IMR-90 (cell line): ENCODE data around the gene FAM20C. TPM values are rescaled to one million over a fixed set of nuclear protein-coding genes. Genes with fewer than 3 reads are reported as not detected.
A peak's percentile ranks its signal among the peaks of the same experiment; 100 is the strongest.

Experiments used
- ATAC-seq: fragments of 200-7000 bp; cut with Tn5 transposase; 2 replicates; pipeline ENCODE4 v1.9.1; 2020; ENCODE audit warnings: low read depth, mild to moderate bottlenecking, moderate library complexity
- BruUV-seq: library from RNA; stranded (reverse); fragments of 400-500 nt; replicated peaks from 2 replicates; lab custom pipeline; 2021; lab: Mats Ljungman, UMichigan
- CTCF ChIA-PET: fragments of 300-600 bp; formaldehyde crosslinking; extraction: SDS; loops from one replicate; lab custom pipeline; 2021; ENCODE audit warnings: antibody characterized with exemption; lab: Yijun Ruan, JAX
- POLR2A ChIA-PET: fragments of 300-600 bp; sonication (Branson Sonifier 250); formaldehyde crosslinking; loops from one replicate; lab custom pipeline; 2022; ENCODE audit warnings: antibody characterized with exemption; ENCODE audit not compliant: unreplicated experiment; lab: Charles Lee
- DNase-seq: peaks from one replicate; pipeline ENCODE4 v3.0.0; 2013
- H2AFZ ChIP-seq: replicated peaks from 2 replicates; pipeline ENCODE3; 2013; ENCODE audit warnings: low read length, mild to moderate bottlenecking; ENCODE audit not compliant: poor library complexity
- H2AK5ac ChIP-seq: 2 replicates; pipeline ENCODE4 v1.6.1; 2013; ENCODE audit warnings: low read depth, low read length, inconsistent platforms
- H2AK9ac ChIP-seq: replicated peaks from 2 replicates; pipeline ENCODE3; 2013; ENCODE audit warnings: mild to moderate bottlenecking, low read depth, low read length, moderate library complexity; ENCODE audit not compliant: poor library complexity
- H2BK120ac ChIP-seq: 2 replicates; pipeline ENCODE4 v1.6.1; 2013; ENCODE audit warnings: low read depth, low read length, inconsistent platforms
- H2BK15ac ChIP-seq: 3 replicates; pipeline ENCODE4 v1.6.1; 2013; ENCODE audit warnings: low read depth, low read length, inconsistent platforms
- H2BK20ac ChIP-seq: 2 replicates; pipeline ENCODE4 v1.6.1; 2013; ENCODE audit warnings: low read depth, mild to moderate bottlenecking, inconsistent platforms, low read length, moderate library complexity
- H2BK5ac ChIP-seq: 2 replicates; pipeline ENCODE4 v1.6.1; 2013; ENCODE audit warnings: mild to moderate bottlenecking, low read depth, low read length, inconsistent platforms; ENCODE audit not compliant: poor library complexity, severe bottlenecking
- H3K14ac ChIP-seq: replicated peaks from 2 replicates; pipeline ENCODE4 v1.6.1; 2013; ENCODE audit warnings: low read depth, low read length, inconsistent platforms
- H3K18ac ChIP-seq: 2 replicates; pipeline ENCODE4 v1.6.1; 2013; ENCODE audit warnings: low read depth, low read length, control low read depth
- H3K23ac ChIP-seq: 2 replicates; pipeline ENCODE4 v1.6.1; 2013; ENCODE audit warnings: low read depth, low read length, inconsistent platforms
- H3K27ac ChIP-seq: 2 replicates; pipeline ENCODE4 v1.5.1; 2013; ENCODE audit warnings: mild to moderate bottlenecking, control low read depth, low read length; ENCODE audit not compliant: insufficient read depth
- H3K27me3 ChIP-seq: 2 replicates; pipeline ENCODE4 v1.6.1; 2013; ENCODE audit warnings: low read length; ENCODE audit not compliant: control insufficient read depth, insufficient read depth
- H3K36me3 ChIP-seq: 2 replicates; pipeline ENCODE4 v1.6.1; 2013; ENCODE audit warnings: low read length, mixed read lengths; ENCODE audit not compliant: control insufficient read depth, insufficient read depth
- H3K4ac ChIP-seq: 2 replicates; pipeline ENCODE4 v1.6.1; 2013; ENCODE audit warnings: low read depth, low read length, inconsistent platforms
- H3K4me1 ChIP-seq: 2 replicates; pipeline ENCODE4 v1.6.1; 2013; ENCODE audit warnings: low read length, mixed read lengths; ENCODE audit not compliant: control insufficient read depth, insufficient read depth
- H3K4me2 ChIP-seq: 2 replicates; pipeline ENCODE4 v1.6.1; 2013; ENCODE audit warnings: low read depth, mild to moderate bottlenecking, control low read depth, low read length, moderate library complexity
- H3K4me3 ChIP-seq: 2 replicates; pipeline ENCODE4 v1.5.1; 2013; ENCODE audit warnings: low read depth, mild to moderate bottlenecking, control low read depth, low read length, moderate library complexity; ENCODE audit not compliant: insufficient read depth
- H3K56ac ChIP-seq: 2 replicates; pipeline ENCODE4 v1.6.1; 2013; ENCODE audit warnings: low read length, inconsistent platforms; ENCODE audit not compliant: insufficient read depth; ENCODE audit errors: extremely low read depth
- H3K79me1 ChIP-seq, 2 experiments: 2 replicates each; pipeline ENCODE4 v1.6.1; 2013; ENCODE audit warnings: low read length in 2 of 2, inconsistent platforms in 1 of 2, low read depth in 1 of 2
- H3K9ac ChIP-seq: 2 replicates; pipeline ENCODE4 v1.6.1; 2013; ENCODE audit warnings: low read depth, low read length, control low read depth
- H3K9me1 ChIP-seq: 2 replicates; pipeline ENCODE4 v1.6.1; 2013; ENCODE audit warnings: low read length, inconsistent platforms; ENCODE audit not compliant: insufficient read depth
- H3K9me3 ChIP-seq: 2 replicates; pipeline ENCODE4 v1.6.1; 2013; ENCODE audit warnings: low read length; ENCODE audit not compliant: control insufficient read depth, insufficient read depth
- H4K20me1 ChIP-seq: 2 replicates; pipeline ENCODE4 v1.6.1; 2013; ENCODE audit warnings: low read length, inconsistent platforms; ENCODE audit not compliant: insufficient read depth
- H4K5ac ChIP-seq: 2 replicates; pipeline ENCODE4 v1.6.1; 2013; ENCODE audit warnings: mild to moderate bottlenecking, low read depth, low read length, control low read depth
- H4K8ac ChIP-seq, 2 experiments: 2 replicates each; pipeline ENCODE4 v1.6.1; 2013; ENCODE audit warnings: low read depth in 2 of 2, low read length in 2 of 2, control low read depth in 1 of 2, inconsistent platforms in 1 of 2
- H4K91ac ChIP-seq: 2 replicates; pipeline ENCODE4 v1.6.1; 2013; ENCODE audit warnings: low read depth, low read length, inconsistent platforms; ENCODE audit not compliant: insufficient read depth
- BHLHE40 ChIP-seq: fragments of 150-350 bp; IDR thresholded peaks from 2 replicates; pipeline ENCODE4 v1.6.1; 2016; ENCODE audit warnings: mild to moderate bottlenecking, low read depth, low read length
- CEBPB ChIP-seq: IDR thresholded peaks from 2 replicates; pipeline ENCODE4 v1.6.1; 2012; ENCODE audit warnings: low read depth, low read length, improper control_type of control experiment
- POLR2A ChIP-seq: IDR thresholded peaks from 2 replicates; pipeline ENCODE4 v1.6.1; 2012; ENCODE audit warnings: mild to moderate bottlenecking, low read depth, low read length
- SMC3 ChIP-seq: fragments of 150-350 bp; IDR thresholded peaks from 2 replicates; pipeline ENCODE4 v1.6.1; 2016; ENCODE audit warnings: low read depth, mild to moderate bottlenecking, antibody characterized with exemption, low read length, moderate library complexity
- WGBS, 2 experiments: methylation state at CpG; one replicate each; pipeline versions ENCODE4 v1.1.5 to v1.1.7; 2013; ENCODE audit warnings: missing lambda C conversion rate in 2 of 2; ENCODE audit not compliant: insufficient read length in 1 of 2; ENCODE audit errors: extremely low coverage in 2 of 2; 5-methylcytosine and 5-hydroxymethylcytosine counted together
- dilution Hi-C: fragments of 300-500 bp; cut with HindIII; formaldehyde crosslinking; loops from one replicate; pipeline ENCODE4 v1.14.3; 2018; ENCODE audit warnings: low sequenced_read_pairs; ENCODE audit not compliant: unreplicated experiment
- in situ Hi-C: fragments of 300-500 bp; cut with MboI; formaldehyde crosslinking; loops from 3 replicates; pipeline ENCODE4 v1.14.3; 2019; ENCODE audit warnings: low sequenced_read_pairs, inconsistent platforms, mixed read lengths
- intact Hi-C: fragments of 100-400 bp; cut with micrococcal nuclease; formaldehyde crosslinking; loops from 2 replicates; pipeline ENCODE4 v1.10.0; 2022
- polyA plus RNA-seq, 3 experiments: library from polyadenylated mRNA; depleted of rRNA; stranded (reverse); fragments of >200 nt; gene quantifications; 2 replicates each; pipeline ENCODE4 v1.2.3, GENCODE V29; 2012; ENCODE audit warnings: low replicate concordance in 1 of 3
- total RNA-seq: library from RNA; depleted of rRNA; stranded (reverse); fragments of >200 nt; gene quantifications from 2 replicates; pipeline ENCODE4 v1.2.3, GENCODE V29; 2012
- TF ChIP-seq, protein P1 (sequence below): fragments of 150-350 bp; IDR thresholded peaks from 2 replicates; pipeline ENCODE4 v1.6.1; 2016; ENCODE audit warnings: low read depth, mild to moderate bottlenecking, low read length, moderate library complexity, borderline replicate concordance

Gene FAM20C
- total and polyA plus RNA-seq, 2 of the 4 experiments (the other 2 are of a cell fraction): 7.7 to 36.6 TPM

DNA sequence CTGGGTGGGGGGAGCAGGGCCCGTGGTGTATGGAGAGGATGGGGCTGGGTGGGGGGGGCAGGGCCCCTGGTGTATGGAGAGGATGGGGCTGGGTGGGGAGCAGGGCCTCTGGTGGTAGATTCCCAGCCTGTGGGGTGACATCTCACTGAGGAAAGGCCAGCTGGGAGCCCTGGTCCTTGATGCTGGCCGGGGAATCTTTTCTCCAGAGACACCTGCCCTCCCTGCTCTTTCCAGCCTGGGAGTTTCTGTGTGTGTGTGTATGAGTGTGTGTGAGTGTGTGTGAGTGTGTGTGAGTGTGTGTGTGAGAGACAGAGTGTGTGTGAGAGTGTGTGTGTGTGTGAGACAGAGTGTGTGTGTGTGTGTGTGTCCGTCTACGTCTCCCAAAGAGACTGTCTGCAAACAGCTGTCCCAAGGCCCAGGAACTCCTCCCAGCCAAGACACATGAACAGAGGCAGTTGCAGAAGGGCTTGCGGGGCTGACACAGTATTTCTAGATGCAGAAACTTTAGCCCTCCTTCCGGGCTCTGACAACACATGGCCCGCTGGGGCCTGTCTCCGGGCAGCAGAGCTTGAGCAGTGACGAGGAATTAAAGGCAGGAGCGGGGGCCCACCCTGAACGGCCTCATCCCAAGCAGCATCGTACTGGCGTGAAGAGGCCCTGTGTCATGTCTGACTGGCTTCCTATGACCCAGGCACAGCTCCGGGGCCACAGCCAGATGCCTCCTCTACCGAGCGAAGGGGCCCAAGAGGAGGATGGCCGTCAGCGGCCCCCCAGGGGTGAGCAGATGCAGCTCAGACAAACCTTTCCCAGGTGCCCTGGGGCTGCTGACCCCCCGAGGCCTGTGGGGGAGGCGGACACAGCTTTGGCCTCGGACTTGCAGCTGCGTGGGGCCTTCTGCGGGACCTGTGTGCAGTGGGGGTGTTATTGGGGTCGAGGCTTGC, 24.3 kb downstream of the FAM20C start:
- H2AFZ ChIP-seq: no peak overlapping the region
- peak overlapping the region; percentile 35; the same call in 1 of the 2 replicates for H2AK5ac ChIP-seq
- dilution Hi-C loops: no loop called here
- H2BK5ac ChIP-seq: peak overlapping the region; percentile 80
- peaks cover 45% of the 10 kb centered on the region for H4K20me1 ChIP-seq
- H3K4ac ChIP-seq: peak overlapping the region; percentile 43; the same call in 1 of the 2 replicates
- no peak overlapping the region for H2BK15ac ChIP-seq
- no peak overlapping the region for H3K56ac ChIP-seq
- peaks cover 11% of the 10 kb centered on the region for H3K4me1 ChIP-seq
- no TSS peak for BruUV-seq
- no peaks in the 10 kb centered on the region for H3K27me3 ChIP-seq
- H2BK120ac ChIP-seq: peak overlapping the region; percentile 32; the same call in 1 of the 2 replicates
- H3K9ac ChIP-seq: no peak overlapping the region
- peak overlapping the region; percentile 32; the same call in 1 of the 2 replicates for H4K91ac ChIP-seq
- H3K14ac ChIP-seq: no peak overlapping the region; the same call in 1 of the 2 replicates
- peaks cover 25 to 59% of the 10 kb centered on the region in 2 experiments for H3K79me1 ChIP-seq
- POLR2A ChIA-PET: no interaction called here
- H3K36me3 ChIP-seq: peaks cover 68% of the 10 kb centered on the region
- in situ Hi-C loops: no loop called here
- ATAC-seq (peak; percentile 10; the same call in 1 of the 2 replicates), DNase-seq (no peak)
- no peak overlapping the region for H2AK9ac ChIP-seq
- peaks cover 23% of the 10 kb centered on the region for H3K9me1 ChIP-seq
- H3K4me2 ChIP-seq: no peak overlapping the region
- intact Hi-C loops: no loop called here
- H4K8ac ChIP-seq: peak overlapping the region in 1 of 2 experiments; percentile 49; a peak in 2 of 4 replicates
- H3K23ac ChIP-seq: no peak overlapping the region
- no peak overlapping the region for H4K5ac ChIP-seq
- TF ChIP-seq SMC3: no peak
- TF ChIP-seq, protein P1, sequence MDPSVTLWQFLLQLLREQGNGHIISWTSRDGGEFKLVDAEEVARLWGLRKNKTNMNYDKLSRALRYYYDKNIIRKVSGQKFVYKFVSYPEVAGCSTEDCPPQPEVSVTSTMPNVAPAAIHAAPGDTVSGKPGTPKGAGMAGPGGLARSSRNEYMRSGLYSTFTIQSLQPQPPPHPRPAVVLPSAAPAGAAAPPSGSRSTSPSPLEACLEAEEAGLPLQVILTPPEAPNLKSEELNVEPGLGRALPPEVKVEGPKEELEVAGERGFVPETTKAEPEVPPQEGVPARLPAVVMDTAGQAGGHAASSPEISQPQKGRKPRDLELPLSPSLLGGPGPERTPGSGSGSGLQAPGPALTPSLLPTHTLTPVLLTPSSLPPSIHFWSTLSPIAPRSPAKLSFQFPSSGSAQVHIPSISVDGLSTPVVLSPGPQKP: no peak
- TF ChIP-seq BHLHE40: no peak
- no peak for TF ChIP-seq CEBPB
- TF ChIP-seq POLR2A: no peak
- WGBS, 2 experiments: 77% methylated on average over 9 of the region's 24 CpGs; no CpG with 5 or more reads in 1 of the 2 experiments
- no peak overlapping the region for H2BK20ac ChIP-seq
- H3K4me3 ChIP-seq: no peak overlapping the region
- H3K27ac ChIP-seq: peak overlapping the region; percentile 32; the same call in 1 of the 2 replicates
- CTCF ChIA-PET: no interaction called here
- H3K9me3 ChIP-seq: no peaks in the 10 kb centered on the region
- no peak overlapping the region for H3K18ac ChIP-seq
